H1 (cell line): ENCODE measurements around the gene PAQR4. TPM values are rescaled to one million over a fixed set of nuclear protein-coding genes. Genes with fewer than 3 reads are reported as not detected.

Experiments used
- CHD2 ChIP-seq: IDR thresholded peaks from 2 replicates; pipeline ENCODE4 v1.6.1; 2012; ENCODE audit warnings: low read length, improper control_type of control experiment
- E2F6 ChIP-seq: IDR thresholded peaks from 2 replicates; pipeline ENCODE4 v1.6.1; 2012; ENCODE audit warnings: inconsistent platforms
- SAP30 ChIP-seq: fragments of 300-600 bp; sonication (generic); IDR thresholded peaks from 2 replicates; pipeline ENCODE4 v1.7.1; 2012; ENCODE audit warnings: low read length, moderate library complexity, mild to moderate bottlenecking, inconsistent platforms; ENCODE audit not compliant: insufficient read depth, insufficient replicate concordance
- SP2 ChIP-seq: IDR thresholded peaks from 2 replicates; pipeline ENCODE4 v1.6.1; 2012; ENCODE audit warnings: mild to moderate bottlenecking, low read length, inconsistent platforms
- SP4 ChIP-seq: IDR thresholded peaks from 2 replicates; pipeline ENCODE4 v1.6.1; 2012; ENCODE audit warnings: low read length, inconsistent platforms
- polyA plus RNA-seq, 7 experiments: library from polyadenylated mRNA; depleted of rRNA in 3 of 7; stranded (reverse) in 5 of 7; unstranded in 2 of 7; fragments of >200 nt in 5 of 7; fragments of 200-250 nt in 2 of 7; gene quantifications; 1 replicate in 5 of 7; 2 replicates in 1 of 7; 4 replicates in 1 of 7; pipeline versions ENCODE4 v1.2.1 to v1.2.3, GENCODE V29; 2011 to 2013; ENCODE audit warnings: missing spikeins in 2 of 7, mixed read lengths in 2 of 7
- total RNA-seq: library from RNA; stranded (reverse); fragmentation: NEBNext Ultra II Directional; extraction: Animal tissue kit (Norgen Biotek cat#: 25700); gene quantifications from 2 replicates; pipeline ENCODE4 v1.2.1, GENCODE V29; 2021

PAQR4 gene
- total and polyA plus RNA-seq, 2 of the 8 experiments (the other 6 are each of a cell fraction or from before 2014, with no cell fraction given): 28.2 to 34.6 TPM

GRCh38 chr16:2966808-2967191, 2.3 kb upstream of the PAQR4 start (continued):
- TF ChIP-seq E2F6: peak; percentile 18; the same call in 1 of the 2 replicates
- no peak for TF ChIP-seq CHD2
- no peak for TF ChIP-seq SAP30
- no peak for TF ChIP-seq SP4
- TF ChIP-seq SP2: no peak
